Right atrium auricular region (tissue), 2 donors: ENCODE results near the gene RASA1. TPM values are rescaled to one million over a fixed set of nuclear protein-coding genes. Genes with fewer than 3 reads are reported as not detected.
A peak's percentile ranks its signal among the peaks of the same experiment; 100 is the strongest.

Experiments
- DNase-seq: peaks from one replicate; pipeline ENCODE4 v3.0.0-alpha.2; 2019; ENCODE audit warnings: low spot score
- H3K27ac ChIP-seq, 2 donors: fragments of 200-600 bp; sonication (generic); 1 replicate in 1 of 2; 2 replicates in 1 of 2; pipeline ENCODE4 v1.5.1; 2016 to 2019
- H3K27me3 ChIP-seq, 2 donors: fragments of 200-600 bp; sonication (generic); one replicate each; pipeline versions ENCODE4 v1.5.1 to v1.6.0; 2017 to 2019
- H3K36me3 ChIP-seq: fragments of 200-600 bp; sonication (generic); one replicate; pipeline ENCODE4 v1.5.1; 2016
- H3K4me1 ChIP-seq, 2 donors: fragments of 200-600 bp; sonication (generic); one replicate each; pipeline versions ENCODE4 v1.5.1 to v1.6.0; 2017 to 2019
- H3K4me3 ChIP-seq, 2 donors: fragments of 200-600 bp; sonication (generic); 1 replicate in 1 of 2; 2 replicates in 1 of 2; pipeline ENCODE4 v1.5.1; 2017 to 2019; ENCODE audit warnings: mild to moderate bottlenecking in 1 of 2, moderate library complexity in 1 of 2
- H3K9me3 ChIP-seq, 2 donors: fragments of 200-600 bp; sonication (generic); one replicate each; pipeline ENCODE4 v1.5.1; 2019
- CTCF ChIP-seq, 2 donors: fragments of 200-600 bp; sonication (generic); IDR thresholded peaks; one replicate each; pipeline ENCODE4 v1.5.1; 2019; ENCODE audit warnings: antibody characterized with exemption in 2 of 2
- total RNA-seq, 2 donors: library from RNA; depleted of rRNA; stranded (reverse); fragments of >200 nt; gene quantifications; one replicate each; pipeline ENCODE4 v1.1.0, GENCODE V29; 2016

RASA1 gene
- total RNA-seq, 2 donors from 2014 or later = 15.7 to 18.6 TPM

- TF ChIP-seq CTCF (IDR thresholded peaks at IDR 0.05) = no peak
- Histone ChIP-seq H3K4me3 (peak within 1 kb of the TSS; percentile 79 to 83), H3K9me3 (no peaks in the 10 kb centered on the region), H3K27me3 (no peaks in the 10 kb centered on the region), H3K4me1 (peaks cover 0 to 21% of the 10 kb centered on the region in 2 donors), H3K27ac (peak within 1 kb of the TSS; percentile 98 to 100), H3K36me3 (peaks cover 15% of the 10 kb centered on the region)
- DNase-seq = peak; percentile 99
Observed at GRCh38 chr5:87412630-87413342, 145.1 kb downstream of the RASA1 start, which contains the start of gene CCNH. Gene CCNH, minus strand, starts transcription at chr5:87412930. Its CDS starts 136 bp downstream, at chr5:87412794.

DNA sequence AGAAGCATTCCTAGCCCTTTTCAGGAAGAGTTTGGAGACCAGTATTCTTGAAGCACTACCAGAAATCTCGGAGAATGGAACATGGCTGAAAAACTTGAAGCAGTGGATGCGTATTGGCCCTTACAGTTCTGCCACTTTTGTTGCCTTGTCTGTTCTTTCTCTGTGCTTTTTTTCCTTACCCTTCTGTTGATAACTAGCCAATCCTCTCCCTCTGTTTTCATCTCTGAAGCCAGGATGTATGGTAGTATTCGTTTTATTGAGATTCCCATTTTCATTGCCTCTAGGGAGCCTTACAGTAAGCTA, 145.6 kb downstream of the RASA1 start:
- Histone ChIP-seq H3K4me3 (peak overlapping the region; percentile 79 to 83), H3K27ac (peak overlapping the region; percentile 98 to 100), H3K9me3 (no peaks in the 10 kb centered on the region), H3K36me3 (peaks cover 10% of the 10 kb centered on the region), H3K27me3 (no peaks in the 10 kb centered on the region), H3K4me1 (peaks cover 0 to 21% of the 10 kb centered on the region in 2 donors)
- TF ChIP-seq CTCF (IDR thresholded peaks at IDR 0.05) = no peak
- DNase-seq = no peak

- Histone ChIP-seq H3K4me1 (peaks cover 0 to 2% of the 10 kb centered on the region in 2 donors), H3K9me3 (no peaks in the 10 kb centered on the region), H3K27me3 (no peaks in the 10 kb centered on the region)
Observed at GRCh38 chr5:87418506-87418905, 150.8 kb downstream of the RASA1 start.

GRCh38 chr5:87421307-87421706, 153.6 kb downstream of the RASA1 start:
- TF ChIP-seq CTCF (IDR thresholded peaks at IDR 0.05) = no peak
- Histone ChIP-seq H3K4me3 (no peak overlapping the region), H3K27ac (no peak overlapping the region), H3K36me3 (no peaks in the 10 kb centered on the region), H3K9me3 (no peaks in the 10 kb centered on the region), H3K4me1 (no peaks in the 10 kb centered on the region), H3K27me3 (no peaks in the 10 kb centered on the region)
- no peak for DNase-seq

More at GRCh38 chr5:87418506-87418905, 150.8 kb downstream of the RASA1 start:
- Histone ChIP-seq H3K27ac (no peak overlapping the region), H3K36me3 (no peaks in the 10 kb centered on the region), H3K4me3 (no peak overlapping the region)
- TF ChIP-seq CTCF (IDR thresholded peaks at IDR 0.05) = no peak
- no peak for DNase-seq

GRCh38 chr5:87423755-87424154, 156.1 kb downstream of the RASA1 start:
- no peak for TF ChIP-seq CTCF (IDR thresholded peaks at IDR 0.05)
- H3K27ac ChIP-seq = no peak overlapping the region
- no peaks in the 10 kb centered on the region for H3K27me3 ChIP-seq
- no peaks in the 10 kb centered on the region for H3K36me3 ChIP-seq
- no peak for DNase-seq
- H3K4me3 ChIP-seq = no peak overlapping the region
- no peaks in the 10 kb centered on the region for H3K9me3 ChIP-seq
- H3K4me1 ChIP-seq = no peaks in the 10 kb centered on the region
